ENCODE data around the gene CD2.
"Not testable (repeated sequence)": the region's sequence is repeated elsewhere in the genome, so short reads cannot be mapped to it uniquely, and the experiment has no call there.

GRCh38 chr1:116756092-116756491 is 1.9 kb downstream of the CD2 start:
- TF ChIP-seq CTCF (conservative IDR thresholded peaks at IDR 0.05; ENCODE audit: low read depth, low read length); EZH2 (IDR thresholded peaks at IDR 0.05; ENCODE audit: borderline replicate concordance, low read depth, low read length, poor library complexity, severe bottlenecking): not testable (repeated sequence)

Measured in A673 (cell line).